ENCODE measurements around the gene NSG1. TPM values are rescaled to one million over a fixed set of nuclear protein-coding genes. Genes with fewer than 3 reads are reported as not detected.

The NSG1 gene
- total RNA-seq, 2 donors from 2014 or later, result 17.1 to 88.8 TPM

GRCh38 chr4:4391866-4392265 lies 5.0 kb downstream of the NSG1 start:
- TF ChIP-seq CTCF (IDR thresholded peaks at IDR 0.05) (no peak), POLR2AphosphoS5 (IDR thresholded peaks at IDR 0.05) (no peak), POLR2A (IDR thresholded peaks at IDR 0.05) (no peak)
- no peaks in the 10 kb centered on the region for H3K27me3 ChIP-seq (replicated peaks; ENCODE audit: insufficient read depth)

GRCh38 chr4:4392501-4393183 lies 5.7 kb downstream of the NSG1 start:
- DNase-seq (ENCODE audit: low spot score), result peak; percentile 78
- no peak for TF ChIP-seq POLR2A (IDR thresholded peaks at IDR 0.05)
- TF ChIP-seq POLR2AphosphoS5 (IDR thresholded peaks at IDR 0.05), result peak; percentile 71
- Histone ChIP-seq H3K9me3 (no peaks in the 10 kb centered on the region), H3K4me3 (no peak overlapping the region), H3K4me1 (replicated peaks) (no peaks in the 10 kb centered on the region), H3K27ac (peak overlapping the region in 1 of 2 donors; percentile 10), H3K27me3 (replicated peaks; ENCODE audit: insufficient read depth) (no peaks in the 10 kb centered on the region), H3K36me3 (no peaks in the 10 kb centered on the region)
- intact Hi-C loops (cut with DNase I), result no loop called here
- WGBS, result 78% methylated on average over 13 of the region's 13 CpGs

More at GRCh38 chr4:4391866-4392265, 5.0 kb downstream of the NSG1 start:
- WGBS, result 74% methylated on average over 4 of the region's 4 CpGs
- no peaks in the 10 kb centered on the region for H3K4me1 ChIP-seq (replicated peaks)
- no peak for DNase-seq (ENCODE audit: low spot score)
- intact Hi-C loops (cut with DNase I), result no loop called here
- no peak overlapping the region for H3K4me3 ChIP-seq
- H3K36me3 ChIP-seq, result no peaks in the 10 kb centered on the region
- peak overlapping the region in 1 of 2 donors; percentile 10 for H3K27ac ChIP-seq
- no peaks in the 10 kb centered on the region for H3K9me3 ChIP-seq

- Histone ChIP-seq H3K36me3 (no peaks in the 10 kb centered on the region), H3K4me1 (replicated peaks) (no peaks in the 10 kb centered on the region), H3K27ac (no peak overlapping the region), H3K4me3 (no peak overlapping the region), H3K27me3 (replicated peaks; ENCODE audit: insufficient read depth) (no peaks in the 10 kb centered on the region), H3K9me3 (no peaks in the 10 kb centered on the region)
- WGBS, result 31% methylated on average over 9 of the region's 9 CpGs
- intact Hi-C loops (cut with DNase I), result no loop called here
- DNase-seq (ENCODE audit: low spot score), result peak; percentile 22
- TF ChIP-seq POLR2A (IDR thresholded peaks at IDR 0.05) (no peak), POLR2AphosphoS5 (IDR thresholded peaks at IDR 0.05) (peak; percentile 30)
These were observed 7.7 kb downstream of the NSG1 start for GRCh38 chr4:4394644-4395043.

- WGBS, result 50% methylated on average over 9 of the region's 9 CpGs
- no peaks in the 10 kb centered on the region for H3K4me1 ChIP-seq (replicated peaks)
- TF ChIP-seq POLR2A (IDR thresholded peaks at IDR 0.05), result no peak
- no peak for TF ChIP-seq POLR2AphosphoS5 (IDR thresholded peaks at IDR 0.05)
- no peak for TF ChIP-seq CTCF (IDR thresholded peaks at IDR 0.05)
- DNase-seq (ENCODE audit: low spot score), result no peak
- H3K27ac ChIP-seq, result no peak overlapping the region
- H3K9me3 ChIP-seq, result no peaks in the 10 kb centered on the region
- intact Hi-C loops (cut with DNase I), result no loop called here
- no peaks in the 10 kb centered on the region for H3K27me3 ChIP-seq (replicated peaks; ENCODE audit: insufficient read depth)
- H3K4me3 ChIP-seq, result no peak overlapping the region
- no peaks in the 10 kb centered on the region for H3K36me3 ChIP-seq
These were observed 8.5 kb downstream of the NSG1 start for GRCh38 chr4:4395371-4395770.

- no peaks in the 10 kb centered on the region for H3K36me3 ChIP-seq
- 61% methylated on average over 25 of the region's 26 CpGs for WGBS
- H3K27me3 ChIP-seq (replicated peaks; ENCODE audit: insufficient read depth), result no peaks in the 10 kb centered on the region
- no peak for DNase-seq (ENCODE audit: low spot score)
- H3K4me1 ChIP-seq (replicated peaks), result no peaks in the 10 kb centered on the region
- TF ChIP-seq CTCF (IDR thresholded peaks at IDR 0.05) (no peak), POLR2AphosphoS5 (IDR thresholded peaks at IDR 0.05) (no peak), POLR2A (IDR thresholded peaks at IDR 0.05) (no peak)
- H3K4me3 ChIP-seq, result no peak overlapping the region
- intact Hi-C loops (cut with DNase I), result no loop called here
- H3K9me3 ChIP-seq, result no peaks in the 10 kb centered on the region
- no peak overlapping the region for H3K27ac ChIP-seq
These were observed 9.1 kb downstream of the NSG1 start for GRCh38 chr4:4395849-4396627.
